Breast epithelium (tissue), 4 donors: Measurements from ENCODE around the gene ABCC11. TPM values are rescaled to one million over a fixed set of nuclear protein-coding genes. Genes with fewer than 3 reads are reported as not detected.
"Not testable (repeated sequence)": the region's sequence is repeated elsewhere in the genome, so short reads cannot be mapped to it uniquely, and the experiment has no call there.

Experiments
- DNase-seq, 2 donors: peaks; one replicate each; pipeline ENCODE4 v3.0.0-alpha.2; 2019; ENCODE audit warnings: low spot score in 2 of 2
- H3K27ac ChIP-seq, 2 donors: fragments of 200-600 bp; sonication (generic) in 1 of 2; one replicate each; pipeline ENCODE4 v1.5.1; 2016 to 2019; ENCODE audit warnings: mild to moderate bottlenecking in 1 of 2
- H3K27me3 ChIP-seq, 2 donors: fragments of 200-600 bp; sonication (generic) in 1 of 2; one replicate each; pipeline versions ENCODE4 v1.5.1 to v1.6.0; 2017 to 2019; ENCODE audit warnings: control low read depth in 1 of 2, mild to moderate bottlenecking in 1 of 2
- H3K36me3 ChIP-seq: fragments of 200-600 bp; one replicate; pipeline ENCODE4 v1.5.1; 2019
- H3K4me1 ChIP-seq, 2 donors: fragments of 200-600 bp; sonication (generic); one replicate each; pipeline ENCODE4 v1.5.1; 2016 to 2019; ENCODE audit warnings: control low read depth in 1 of 2
- H3K4me3 ChIP-seq, 3 donors: fragments of 200-600 bp; sonication (generic); 1 replicate in 2 of 3; 2 replicates in 1 of 3; pipeline ENCODE4 v1.5.1; 2016 to 2019; ENCODE audit warnings: mild to moderate bottlenecking in 3 of 3, moderate library complexity in 2 of 3
- H3K9me3 ChIP-seq, 2 donors: fragments of 200-600 bp; sonication (generic) in 1 of 2; one replicate each; pipeline ENCODE4 v1.5.1; 2016 to 2019; ENCODE audit warnings: control low read depth in 1 of 2
- CTCF ChIP-seq, 3 donors: fragments of 450-650 bp; IDR thresholded peaks; one replicate each; pipeline ENCODE4 v1.5.1; 2016 to 2017; ENCODE audit warnings: antibody characterized with exemption in 3 of 3, mild to moderate bottlenecking in 3 of 3, moderate library complexity in 3 of 3
- POLR2A ChIP-seq: fragments of 450-650 bp; IDR thresholded peaks from one replicate; pipeline ENCODE4 v1.6.1; 2016; ENCODE audit warnings: antibody characterized with exemption, mild to moderate bottlenecking, moderate library complexity
- POLR2AphosphoS5 ChIP-seq, 3 donors: sonication (generic); formaldehyde crosslinking; IDR thresholded peaks; one replicate each; pipeline ENCODE4 v1.6.1; 2017; ENCODE audit warnings: antibody characterized with exemption in 3 of 3
- intact Hi-C: fragments of 100-400 bp; cut with DNase I; formaldehyde crosslinking; loops from one replicate; pipeline ENCODE4 v1.15.1; 2023; ENCODE audit warnings: low total_unique reads
- total RNA-seq, 3 donors: library from RNA; depleted of rRNA; stranded (reverse); fragments of >200 nt; gene quantifications; one replicate each; pipeline ENCODE4 v1.1.0, GENCODE V29; 2016

The ABCC11 gene
- total RNA-seq, 3 donors from 2014 or later: 0.32 to 31.8 (median 5.4) TPM

- Histone ChIP-seq H3K36me3 (no peaks in the 10 kb centered on the region), H3K27me3 (no peaks in the 10 kb centered on the region), H3K27ac (no peak overlapping the region), H3K4me1 (no peaks in the 10 kb centered on the region), H3K4me3 (no peak overlapping the region), H3K9me3 (no peaks in the 10 kb centered on the region)
- no peak for DNase-seq
- TF ChIP-seq POLR2AphosphoS5 (IDR thresholded peaks at IDR 0.05): no peak
- TF ChIP-seq POLR2A: no peak
- TF ChIP-seq CTCF (IDR thresholded peaks at IDR 0.05): no peak
- intact Hi-C loops: no loop called here
Measured at GRCh38 chr16:48193846-48194245, 53.5 kb downstream of the ABCC11 start.

- Histone ChIP-seq H3K9me3 (no peaks in the 10 kb centered on the region), H3K27ac (no peak overlapping the region), H3K4me1 (no peaks in the 10 kb centered on the region), H3K27me3 (no peaks in the 10 kb centered on the region), H3K4me3 (no peak overlapping the region), H3K36me3 (no peaks in the 10 kb centered on the region)
- intact Hi-C loops: no loop called here
- TF ChIP-seq POLR2AphosphoS5 (IDR thresholded peaks at IDR 0.05) (no peak), CTCF (IDR thresholded peaks at IDR 0.05) (no peak), POLR2A (no peak)
- no peak for DNase-seq
Measured at GRCh38 chr16:48188449-48189102, 58.8 kb downstream of the ABCC11 start.

DNA sequence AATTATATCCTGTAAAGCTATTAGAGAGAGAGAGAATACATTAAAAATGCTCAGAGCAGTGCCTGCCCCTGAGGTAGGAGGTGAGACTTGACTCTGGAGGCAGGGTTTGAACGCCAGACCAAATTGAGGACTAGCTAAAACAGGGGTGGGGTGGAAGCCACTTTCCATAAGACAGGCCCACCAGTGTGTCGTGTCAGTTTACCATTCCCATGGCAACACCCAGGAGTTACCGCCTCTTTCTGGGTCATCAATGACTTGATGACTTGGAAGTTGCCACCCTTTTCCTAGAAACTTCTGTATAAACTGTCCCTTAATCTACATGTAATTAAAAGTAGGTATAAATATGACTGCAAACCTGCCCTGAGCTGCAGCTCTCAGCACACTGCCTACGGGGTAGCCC is 59.6 kb downstream of the ABCC11 start:
- Histone ChIP-seq H3K4me3 (no peak overlapping the region), H3K27me3 (no peaks in the 10 kb centered on the region), H3K4me1 (no peaks in the 10 kb centered on the region), H3K36me3 (no peaks in the 10 kb centered on the region), H3K27ac (no peak overlapping the region), H3K9me3 (no peaks in the 10 kb centered on the region)
- intact Hi-C loops: no loop called here
- no peak for DNase-seq
- TF ChIP-seq POLR2A (no peak), POLR2AphosphoS5 (IDR thresholded peaks at IDR 0.05) (no peak), CTCF (IDR thresholded peaks at IDR 0.05) (no peak)

- Histone ChIP-seq H3K27ac (no peak overlapping the region), H3K36me3 (no peaks in the 10 kb centered on the region), H3K27me3 (no peaks in the 10 kb centered on the region), H3K9me3 (no peaks in the 10 kb centered on the region), H3K4me1 (no peaks in the 10 kb centered on the region), H3K4me3 (no peak overlapping the region)
- TF ChIP-seq POLR2A (no peak), POLR2AphosphoS5 (IDR thresholded peaks at IDR 0.05) (no peak), CTCF (IDR thresholded peaks at IDR 0.05) (no peak)
- intact Hi-C loops: no loop called here
- no peak for DNase-seq
Measured at GRCh38 chr16:48184681-48185080, 62.7 kb downstream of the ABCC11 start.

DNA sequence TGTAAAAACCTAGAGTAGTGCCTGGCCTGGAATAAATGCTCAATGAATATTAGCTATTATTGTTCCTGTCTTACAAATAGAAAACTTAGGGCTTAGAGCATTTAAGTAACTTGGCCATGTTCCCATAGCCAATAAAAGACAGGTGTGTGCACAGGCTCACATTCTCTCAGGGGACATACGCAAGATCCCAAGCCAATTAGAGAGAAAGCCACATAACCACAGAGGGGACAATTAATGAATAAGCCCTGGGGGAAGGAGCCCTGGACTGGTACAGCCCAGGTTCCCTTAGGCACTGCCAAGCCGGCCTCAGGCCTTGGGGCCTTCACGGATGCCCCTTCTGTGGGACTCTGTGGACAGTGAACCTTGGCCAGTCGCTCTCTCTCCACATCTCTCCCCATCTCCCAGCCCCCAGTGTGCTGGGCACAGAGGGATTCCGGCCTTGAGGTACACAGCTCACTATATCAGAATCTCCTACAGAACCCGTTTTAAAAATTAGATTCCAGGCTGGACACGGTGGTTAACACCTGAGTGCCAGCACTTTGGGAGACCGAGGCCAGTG is 64.3 kb downstream of the ABCC11 start:
- H3K9me3 ChIP-seq: no peaks in the 10 kb centered on the region
- no peaks in the 10 kb centered on the region for H3K36me3 ChIP-seq
- no peak overlapping the region for H3K4me3 ChIP-seq
- H3K27ac ChIP-seq: no peak overlapping the region
- DNase-seq: no peak
- no peaks in the 10 kb centered on the region for H3K4me1 ChIP-seq
- intact Hi-C loops: no loop called here
- TF ChIP-seq POLR2A: no peak
- TF ChIP-seq POLR2AphosphoS5 (IDR thresholded peaks at IDR 0.05): no peak
- no peak for TF ChIP-seq CTCF (IDR thresholded peaks at IDR 0.05)
- H3K27me3 ChIP-seq: no peaks in the 10 kb centered on the region

DNA sequence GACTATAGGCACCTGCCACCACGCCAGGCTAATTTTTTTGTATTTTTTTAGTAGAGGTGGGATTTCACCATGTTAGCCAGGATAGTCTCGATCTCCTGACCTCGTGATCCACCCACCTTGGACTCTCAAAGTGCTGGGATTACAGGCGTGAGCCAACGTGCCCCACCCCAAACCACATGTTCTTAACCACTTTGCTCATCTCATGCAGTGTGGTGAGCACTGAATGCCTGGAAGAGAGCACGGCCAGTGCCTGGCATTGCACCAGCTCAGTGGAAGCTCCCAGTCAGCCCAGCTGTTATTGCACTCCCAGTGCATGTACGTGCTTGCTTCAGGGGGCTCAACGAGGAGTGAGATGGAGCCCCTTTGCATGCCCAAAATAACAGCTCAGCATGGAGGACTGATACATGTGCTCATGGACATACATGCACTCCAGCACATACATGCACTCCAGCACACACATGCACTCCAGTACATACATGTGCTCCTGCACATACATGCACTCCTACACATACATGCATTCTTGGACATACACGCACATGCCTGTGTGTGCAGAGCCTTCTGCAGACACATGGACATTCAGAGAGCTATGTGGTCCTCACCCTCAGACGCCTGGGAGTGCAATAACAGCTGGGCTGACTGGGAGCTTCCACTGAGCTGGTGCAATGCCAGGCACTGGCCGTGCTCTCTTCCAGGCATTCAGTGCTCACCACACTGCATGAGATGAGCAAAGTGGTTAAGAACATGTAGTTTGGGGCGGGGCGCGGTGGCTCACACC is 65.4 kb downstream of the ABCC11 start:
- H3K4me1 ChIP-seq, H3K36me3 ChIP-seq, DNase-seq, H3K27me3 ChIP-seq, H3K9me3 ChIP-seq, H3K27ac ChIP-seq, intact Hi-C loops, H3K4me3 ChIP-seq: not testable (repeated sequence)
